ENCODE measurements around the gene ZSCAN5C. TPM values are rescaled to one million over a fixed set of nuclear protein-coding genes. Genes with fewer than 3 reads are reported as not detected.
A peak's percentile ranks its signal among the peaks of the same experiment; 100 is the strongest.
"Not testable (repeated sequence)": the region's sequence is repeated elsewhere in the genome, so short reads cannot be mapped to it uniquely, and the experiment has no call there.

Gene ZSCAN5C
- total RNA-seq, 1 donor from 2014 or later: not detected

GRCh38 chr19:56248736-56249338, 46.8 kb downstream of the ZSCAN5C start:
- ATAC-seq; DNase-seq; intact Hi-C loops (cut with micrococcal nuclease): not testable (repeated sequence)

GRCh38 chr19:56252699-56253422, 50.8 kb downstream of the ZSCAN5C start:
- intact Hi-C loops (cut with micrococcal nuclease): loop anchor here (5.0 kb wide), 1 partner anchor 99 kb away; no protein-coding TSS in a partner anchor
- ATAC-seq (peak; percentile 72), DNase-seq (peak; percentile 80)

GRCh38 chr19:56253737-56254136, 51.7 kb downstream of the ZSCAN5C start:
- ATAC-seq (peak; percentile 60), DNase-seq (no peak)
- intact Hi-C loops (cut with micrococcal nuclease): loop anchor here (5.0 kb wide), 1 partner anchor 99 kb away; no protein-coding TSS in a partner anchor

DNA sequence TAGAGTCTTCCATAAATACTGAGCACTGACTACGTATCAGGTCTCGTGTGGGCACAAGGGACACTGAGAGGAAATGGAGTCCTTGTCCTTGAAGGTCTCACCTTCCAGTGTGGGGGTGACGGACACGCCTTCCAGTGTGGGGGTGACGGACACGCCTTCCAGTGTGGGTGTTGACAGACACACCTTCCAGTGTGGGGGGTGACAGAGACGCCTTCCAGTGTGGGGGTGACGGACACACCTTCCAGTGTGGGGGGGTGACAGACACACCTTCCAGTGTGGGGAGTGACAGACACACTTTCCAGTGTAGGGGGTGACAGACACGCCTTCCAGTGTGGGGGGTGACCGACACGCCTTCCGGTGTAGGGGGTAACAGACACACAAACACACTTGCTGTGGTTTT, 56.2 kb downstream of the ZSCAN5C start:
- DNase-seq (no peak), ATAC-seq (no peak)
- intact Hi-C loops (cut with micrococcal nuclease): no loop called here

Other genes with a start within 250 kb of the ZSCAN5C start
- not detected for gene NLRP5, start 215.5 kb upstream of the ZSCAN5C start, total RNA-seq
- gene ZNF787, start 81.0 kb upstream of the ZSCAN5C start, total RNA-seq: 33.8 TPM
- gene ZNF444, start 61.0 kb upstream of the ZSCAN5C start, total RNA-seq: 23.9 TPM
- gene GALP, start 26.3 kb upstream of the ZSCAN5C start, total RNA-seq: not detected
- gene ZSCAN5B, start 4.5 kb upstream of the ZSCAN5C start, total RNA-seq: not detected
- not detected for gene EDDM13, start 70.5 kb downstream of the ZSCAN5C start, total RNA-seq
- gene ZSCAN5A, start 112.6 kb downstream of the ZSCAN5C start, total RNA-seq: 18.4 TPM
- 5.5 TPM for gene ZNF582, start 191.3 kb downstream of the ZSCAN5C start, total RNA-seq
- 5.3 TPM for gene ZNF583, start 202.1 kb downstream of the ZSCAN5C start, total RNA-seq

All from left ventricle myocardium superior (tissue), 1 donor.